HG02642 (cell line): ENCODE results near the gene TMEM164.

ENCODE experiments used
- ATAC-seq: cut with Tn5 transposase; IDR thresholded peaks from one replicate; pipeline ENCODE4 v1.9.1; 2021; ENCODE audit warnings: mild to moderate bottlenecking; ENCODE audit not compliant: unreplicated experiment, poor library complexity

The TMEM164 gene

DNA sequence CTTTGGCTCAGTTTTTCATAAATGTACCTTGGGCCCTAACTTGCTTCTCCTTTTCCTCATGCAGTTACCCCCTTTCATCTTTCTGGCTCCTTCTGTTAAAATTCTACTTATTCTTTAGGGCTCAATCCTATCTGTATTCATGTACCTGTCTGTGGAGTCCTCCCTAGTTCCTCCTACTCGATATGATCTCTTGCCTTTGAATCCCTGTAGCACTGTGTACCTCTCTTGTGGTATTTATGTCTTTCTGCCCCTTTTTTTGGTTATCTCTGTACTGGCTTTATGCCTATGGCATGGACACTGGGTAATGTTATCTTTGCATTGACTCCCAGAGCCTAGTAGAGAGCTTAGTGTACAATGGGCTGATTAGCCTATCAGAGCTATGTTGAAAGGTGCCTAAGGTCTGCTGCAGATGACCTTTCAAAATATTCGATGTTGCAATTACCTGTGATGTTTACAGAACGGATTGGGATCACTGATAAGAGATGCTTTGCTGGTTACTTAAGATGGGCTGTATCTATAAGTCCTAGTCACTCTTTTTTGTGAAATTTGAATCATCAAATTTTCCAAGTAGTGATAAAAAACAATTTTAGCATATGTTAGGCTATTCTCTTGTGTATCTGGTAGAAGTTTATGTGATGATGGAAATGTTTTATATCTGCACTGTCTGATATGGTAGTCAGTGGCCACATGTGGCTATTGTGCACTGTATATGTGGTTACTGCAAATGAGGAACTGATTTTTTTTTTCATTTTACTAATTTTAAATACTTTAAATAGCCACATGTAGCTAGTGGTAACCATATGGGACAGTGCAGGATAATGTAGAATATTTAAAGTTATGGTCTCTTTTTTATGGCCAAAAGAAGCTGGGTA, 33.5 kb downstream of the TMEM164 start:
- no peak for ATAC-seq

DNA sequence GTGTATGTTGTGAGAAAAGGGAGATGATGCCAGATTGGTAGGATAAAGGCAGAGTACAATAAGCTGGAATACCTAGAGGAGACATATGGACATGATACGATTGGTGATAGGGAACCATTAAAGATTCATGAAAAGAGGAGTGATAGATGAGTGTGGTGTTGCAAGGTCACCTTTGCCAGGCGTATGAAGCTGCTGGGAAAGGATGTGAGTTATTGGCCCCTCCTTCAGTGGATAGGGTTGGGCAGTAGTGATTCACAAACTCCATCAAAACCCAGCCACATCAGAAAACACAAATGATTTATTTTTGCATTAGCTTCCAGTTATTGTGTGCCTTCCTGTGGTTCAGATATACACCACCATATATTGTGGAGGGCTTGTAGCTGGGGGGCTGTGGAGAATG, 34.3 kb downstream of the TMEM164 start:
- ATAC-seq, result no peak

DNA sequence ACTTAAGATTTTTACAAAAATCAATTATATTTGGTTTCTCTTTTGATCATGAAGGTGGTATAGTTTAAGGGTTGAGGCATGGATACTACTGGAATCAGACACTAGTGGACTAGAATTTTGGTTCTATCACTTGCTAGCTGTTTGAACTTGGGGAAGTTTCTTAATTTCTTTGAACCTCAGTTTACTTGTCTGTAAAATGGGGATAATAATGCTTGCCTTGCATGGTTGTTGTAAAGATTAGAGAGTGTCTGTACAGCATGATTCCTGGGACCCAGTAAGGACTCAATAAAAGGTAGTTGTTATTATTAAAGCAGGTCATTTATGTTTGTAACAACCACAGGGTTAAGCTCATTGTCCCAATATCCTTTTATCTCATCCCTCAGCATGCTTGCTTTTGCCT, 36.0 kb downstream of the TMEM164 start:
- ATAC-seq, result no peak

DNA sequence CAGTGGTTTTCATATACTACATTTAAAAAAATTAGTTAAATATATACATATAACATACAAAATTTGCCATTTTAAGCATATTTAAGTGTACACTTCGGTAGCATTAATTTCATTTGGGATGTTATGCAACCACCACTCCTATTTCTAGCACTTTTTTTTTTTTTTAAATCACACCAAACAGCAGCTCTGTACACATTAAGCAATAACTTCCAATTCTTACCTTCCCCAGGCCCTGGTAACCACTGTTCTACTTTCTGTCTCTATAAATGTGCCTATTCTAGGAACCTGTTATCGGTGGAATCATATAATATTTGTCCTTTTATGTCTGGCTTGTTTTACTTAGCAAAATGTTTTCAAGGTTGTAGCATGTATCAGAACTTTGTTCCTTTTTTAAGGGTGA, 39.1 kb downstream of the TMEM164 start:
- ATAC-seq, result no peak

DNA sequence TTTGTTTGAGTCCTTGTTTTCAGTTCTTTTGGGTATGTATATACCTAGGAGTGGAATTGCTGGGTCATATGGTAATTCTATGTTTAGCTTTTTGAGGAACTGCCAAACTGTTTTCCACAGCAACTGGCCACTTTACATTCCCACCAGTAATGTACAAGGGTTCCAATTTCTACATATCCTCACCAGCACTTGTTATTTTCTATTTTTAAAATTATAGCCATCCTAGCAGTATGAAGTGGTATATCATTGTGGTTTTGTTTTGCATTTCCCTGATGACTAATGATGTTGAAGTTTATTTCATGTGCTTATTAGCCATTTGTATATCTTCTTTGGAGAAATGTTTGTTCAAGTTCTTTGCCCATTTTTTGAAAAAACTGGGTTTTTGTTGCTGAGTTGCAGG, 39.6 kb downstream of the TMEM164 start:
- ATAC-seq, result no peak

DNA sequence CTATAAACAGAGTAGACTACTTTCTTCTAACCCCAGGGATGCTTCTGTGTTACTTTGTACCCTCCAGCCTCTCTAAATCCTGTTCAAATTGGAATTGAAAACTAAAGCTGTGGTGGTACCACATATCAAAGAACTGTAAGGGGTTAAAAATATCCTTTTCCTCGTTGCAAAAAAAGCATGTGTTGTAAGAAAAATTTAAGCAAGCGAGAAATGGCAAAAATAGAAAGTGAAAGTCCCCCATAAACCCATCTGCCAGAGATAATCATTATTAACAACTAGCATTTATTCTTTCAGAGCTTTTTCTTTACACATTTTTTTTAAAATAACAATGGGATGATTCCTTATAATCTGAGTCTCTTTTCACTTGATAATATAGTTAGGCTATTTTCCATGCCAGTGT, 40.6 kb downstream of the TMEM164 start:
- no peak for ATAC-seq

DNA sequence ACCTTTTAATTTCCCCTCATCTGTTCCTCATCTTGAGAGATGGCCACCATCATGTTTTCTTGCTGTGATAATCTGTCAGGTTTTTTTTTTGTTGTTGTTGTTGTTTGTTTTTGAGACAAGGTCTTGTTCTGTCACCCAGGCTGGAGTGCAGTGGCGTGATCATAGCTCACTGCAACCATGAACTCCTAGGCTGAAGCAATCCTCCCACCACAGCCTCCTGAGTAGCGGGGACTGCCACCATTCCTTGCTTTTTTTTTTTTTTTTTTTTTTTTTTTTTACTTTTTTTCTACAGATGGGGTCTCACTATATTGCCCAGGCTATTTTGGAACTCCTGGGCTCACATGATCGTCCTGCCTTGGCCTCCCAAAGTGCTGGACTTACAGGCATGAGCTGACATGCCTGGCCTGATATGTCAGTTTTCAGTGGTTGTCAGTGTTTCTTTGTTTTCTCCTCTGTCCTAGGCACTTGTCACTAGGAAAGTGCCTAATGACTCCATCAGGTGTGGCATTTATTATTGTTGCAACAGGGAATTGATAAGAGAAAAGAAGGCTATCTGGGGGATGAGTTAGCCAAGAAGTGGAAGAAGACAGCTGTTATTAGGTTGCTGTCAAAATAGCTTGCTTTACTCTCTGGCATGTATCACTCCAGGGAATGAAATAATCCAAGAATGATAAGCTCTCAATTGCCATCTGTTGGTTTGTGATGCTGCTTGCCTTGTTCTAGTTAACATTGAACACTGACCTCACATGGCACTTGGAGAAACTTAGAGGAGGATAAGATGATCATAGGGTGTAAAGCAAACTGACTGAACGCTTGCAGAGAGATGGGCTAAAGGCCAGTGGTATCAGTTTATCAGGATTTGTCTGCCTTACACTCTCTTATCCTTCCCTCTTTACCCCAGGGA, 41.7 kb downstream of the TMEM164 start:
- no peak for ATAC-seq

DNA sequence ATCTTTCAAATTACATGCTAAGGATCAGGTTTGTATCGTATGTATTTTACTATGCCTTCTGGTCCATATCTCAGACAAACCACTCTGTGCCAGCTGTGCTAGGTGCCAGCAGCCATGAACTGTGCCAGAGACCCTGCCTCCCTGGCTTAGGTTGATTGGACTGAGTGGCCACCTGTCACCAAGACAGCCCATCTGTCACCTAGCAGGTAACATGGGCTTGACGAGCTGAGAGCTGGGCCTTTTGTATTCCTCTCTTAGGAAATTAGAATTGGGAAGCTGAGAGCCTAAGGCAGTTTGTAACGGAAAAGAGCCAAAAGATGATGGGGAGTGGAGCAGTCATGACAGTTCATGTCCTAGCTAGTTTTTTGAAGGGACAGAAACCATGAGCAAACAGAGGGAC, 42.5 kb downstream of the TMEM164 start:
- no peak for ATAC-seq

DNA sequence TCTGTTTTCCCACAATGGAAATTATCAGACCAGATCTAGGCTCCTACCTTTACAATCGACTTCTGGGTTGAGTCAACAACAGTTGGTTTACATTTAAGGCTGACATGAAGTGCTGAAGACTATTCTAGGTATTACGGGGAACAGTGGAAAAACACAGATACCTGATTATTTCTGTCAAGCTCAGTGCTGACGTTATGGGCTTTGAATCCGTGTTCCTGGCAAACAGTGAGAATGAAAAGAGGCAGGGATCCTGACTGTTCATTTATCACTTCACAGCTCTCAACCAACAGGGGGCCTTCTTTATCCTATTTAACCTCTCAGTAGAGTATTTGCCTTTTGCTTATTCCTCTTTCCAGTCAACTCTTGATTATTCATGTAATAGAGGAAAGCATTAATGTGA, 43.1 kb downstream of the TMEM164 start:
- ATAC-seq, result no peak

DNA sequence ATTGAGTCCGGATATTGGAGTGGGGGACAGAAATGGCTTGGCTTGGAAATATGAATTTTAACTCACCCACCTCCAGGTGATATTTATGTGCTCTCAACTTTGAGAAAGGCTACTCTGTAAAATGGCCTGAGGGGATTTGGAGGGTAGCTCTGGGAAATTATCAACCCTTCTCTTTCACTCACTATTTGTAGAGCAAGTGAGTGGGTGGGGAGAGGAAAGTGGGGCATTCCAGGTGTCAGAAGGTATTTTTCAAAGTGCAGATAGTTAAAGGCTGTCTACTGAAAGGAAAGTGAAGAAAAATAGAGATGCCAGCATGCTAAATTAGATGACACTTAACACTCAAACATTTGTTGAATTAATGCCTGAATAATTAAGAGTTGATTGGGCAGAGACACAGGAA, 44.1 kb downstream of the TMEM164 start:
- no peak for ATAC-seq

DNA sequence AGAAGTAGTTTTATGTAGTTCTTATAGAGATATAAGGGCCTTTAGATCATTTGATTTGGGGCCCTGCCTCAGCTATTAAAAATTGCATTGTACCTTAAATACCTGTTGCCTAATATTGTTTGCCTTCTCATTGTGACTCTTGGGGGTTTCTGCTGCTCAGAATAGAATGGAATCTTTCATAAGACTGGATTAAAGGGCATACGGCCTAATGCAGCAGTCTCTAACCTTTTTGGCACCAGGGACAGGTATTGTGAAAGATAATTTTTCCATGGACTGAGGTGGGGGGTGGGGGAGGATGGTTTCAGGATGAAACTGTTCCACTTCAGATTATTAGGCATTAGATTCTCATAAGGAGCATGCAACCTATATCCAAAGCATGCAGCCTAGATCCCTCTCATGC, 46.2 kb downstream of the TMEM164 start:
- ATAC-seq, result no peak

DNA sequence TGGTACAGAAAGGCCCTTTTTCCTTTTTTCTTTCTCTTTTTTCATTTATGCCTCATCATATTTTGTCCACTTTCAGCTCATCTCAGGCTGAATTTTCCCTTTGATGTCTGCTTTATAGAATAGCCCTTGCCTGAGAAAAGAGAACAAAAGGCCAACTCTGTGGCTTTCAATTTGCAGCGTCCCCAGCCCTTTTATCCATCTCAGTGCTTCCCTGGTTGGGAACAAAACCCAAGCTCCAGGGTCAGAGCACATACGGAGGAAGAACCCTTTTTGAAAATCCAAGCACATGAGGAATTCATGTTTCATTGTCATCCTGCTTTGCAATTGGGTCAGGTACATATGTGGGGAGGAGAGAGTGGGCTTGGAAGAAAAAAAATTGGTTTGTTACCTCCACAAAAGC, 47.5 kb downstream of the TMEM164 start:
- ATAC-seq, result no peak

DNA sequence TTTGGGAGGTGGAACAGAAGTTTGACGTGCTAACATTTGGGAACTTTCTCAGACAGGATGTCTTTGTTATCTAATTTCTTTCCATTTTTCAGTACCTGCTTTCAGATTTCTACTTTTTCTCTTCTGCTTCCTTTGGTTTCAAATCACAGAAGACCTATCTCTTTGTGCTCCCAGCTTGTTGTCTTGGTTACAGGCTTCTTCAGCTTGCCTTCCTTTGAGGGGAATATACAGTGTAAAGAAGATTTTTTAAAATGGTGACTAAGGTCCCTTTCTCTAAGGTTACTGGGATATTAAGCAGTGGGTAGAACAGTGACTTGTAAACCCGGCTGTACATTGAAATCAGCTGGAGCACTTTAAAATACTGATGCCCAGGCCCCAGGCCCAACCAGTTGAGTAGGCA, 48.0 kb downstream of the TMEM164 start:
- ATAC-seq, result no peak

DNA sequence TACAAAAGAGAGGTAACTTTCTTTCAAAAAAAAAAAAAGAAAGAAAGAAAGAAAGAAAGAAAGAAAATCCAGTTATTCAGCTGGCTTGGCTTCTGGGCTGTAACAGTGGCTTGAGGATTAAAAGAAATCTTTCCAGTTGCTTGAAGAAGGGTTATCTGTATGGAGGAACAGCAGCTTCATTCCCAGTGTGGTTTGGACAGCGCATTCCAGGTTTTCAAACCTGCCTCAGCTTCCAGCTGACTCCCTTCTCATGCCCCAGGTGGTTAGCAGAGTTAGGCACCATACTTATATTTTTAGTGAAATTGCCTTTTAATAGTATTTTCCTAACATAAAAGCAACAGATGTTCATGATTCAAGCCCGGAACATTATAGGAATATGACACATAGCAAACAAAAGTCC, 48.6 kb downstream of the TMEM164 start:
- ATAC-seq, result no peak

DNA sequence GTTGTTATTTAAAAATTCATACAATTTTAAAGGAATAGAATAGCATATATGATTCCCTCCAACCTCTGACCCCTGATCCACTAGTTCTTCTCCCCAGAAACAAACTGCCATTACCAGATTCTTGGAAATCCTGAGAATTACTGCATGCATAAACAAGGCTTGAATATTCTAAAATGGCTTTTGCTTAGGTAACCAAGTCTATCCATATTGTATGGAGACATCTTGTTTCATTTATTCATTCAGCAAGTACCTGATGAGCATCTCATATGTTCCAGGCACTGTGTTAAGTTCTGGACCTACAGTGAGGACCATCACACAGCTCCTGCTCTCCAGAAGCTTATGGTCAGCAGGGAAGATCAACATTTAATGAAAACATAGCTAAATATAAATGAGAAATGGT, 49.4 kb downstream of the TMEM164 start:
- ATAC-seq, result no peak

DNA sequence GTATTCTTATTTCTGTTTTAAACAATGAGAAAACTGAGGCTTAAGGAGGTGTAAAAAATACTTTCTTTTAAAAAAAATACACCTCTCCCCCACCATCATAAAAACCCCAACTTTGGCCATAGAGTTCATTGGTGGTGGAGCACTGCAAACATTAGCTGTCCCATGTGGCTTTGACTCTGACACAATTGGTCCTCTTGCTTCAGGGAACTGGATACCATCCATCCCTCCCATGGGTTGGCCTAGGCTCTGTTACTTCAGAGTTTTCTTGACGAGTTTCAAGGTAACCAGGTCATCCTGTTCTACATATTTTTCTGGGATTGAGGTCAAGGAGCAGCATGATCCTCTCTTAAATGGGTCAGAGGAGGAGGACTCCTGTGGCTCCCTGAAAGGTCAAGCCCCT, 50.5 kb downstream of the TMEM164 start:
- ATAC-seq, result no peak

DNA sequence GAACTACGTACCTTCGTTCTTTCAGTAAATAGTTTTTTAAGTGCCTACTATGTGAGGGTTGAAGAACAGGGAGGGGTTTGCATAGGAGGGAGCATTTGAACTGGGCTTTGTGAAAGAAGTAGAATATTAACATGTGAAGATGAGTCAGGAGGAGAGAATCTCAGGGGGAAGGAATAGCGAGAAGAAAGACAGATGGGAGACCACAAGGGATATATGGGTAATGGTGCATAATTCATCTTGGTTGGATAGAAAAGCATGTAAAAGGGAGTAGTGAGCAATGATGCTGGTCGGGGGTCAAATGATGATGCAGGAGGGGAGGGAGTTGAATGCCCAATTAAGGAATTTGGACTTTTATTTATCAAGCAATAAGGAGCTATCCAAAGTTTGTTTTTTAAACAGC, 52.7 kb downstream of the TMEM164 start:
- ATAC-seq, result no peak

DNA sequence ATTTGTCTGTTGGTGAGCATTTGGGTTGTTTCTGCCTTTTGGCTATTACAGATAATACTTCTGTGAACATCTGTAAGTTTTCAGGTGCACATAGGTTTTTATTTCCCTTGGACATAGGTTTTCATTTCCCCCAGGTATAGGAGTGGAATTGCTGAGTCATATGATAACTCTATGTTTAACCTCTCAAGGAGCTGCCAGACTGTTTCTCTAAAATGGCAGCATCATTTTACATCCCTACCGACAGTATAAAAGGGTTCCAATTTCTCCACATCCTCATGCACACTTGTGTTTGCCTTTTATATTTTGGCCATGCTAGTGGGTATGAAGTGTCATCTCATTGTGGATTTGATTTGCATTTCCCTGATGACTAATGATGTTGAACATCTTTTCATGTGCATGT, 53.5 kb downstream of the TMEM164 start:
- ATAC-seq, result no peak

DNA sequence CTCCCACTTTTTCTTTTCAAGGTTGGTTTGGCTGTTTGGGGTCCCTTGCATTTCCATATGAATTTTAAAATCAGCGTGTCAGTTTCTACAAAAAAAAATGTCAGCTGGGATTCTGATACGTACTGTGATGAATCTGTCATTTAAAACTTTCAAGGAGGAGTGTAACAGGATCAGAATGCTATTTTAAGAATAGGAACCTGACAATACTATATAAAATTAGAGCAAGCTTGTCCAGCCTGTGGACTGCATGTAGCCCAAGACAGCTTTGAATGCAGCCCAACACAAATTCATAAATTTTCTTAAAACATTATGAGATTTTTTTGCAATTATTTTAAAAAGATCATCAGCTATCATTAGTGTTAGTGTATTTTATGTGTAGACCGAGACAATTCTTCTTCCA, 56.5 kb downstream of the TMEM164 start:
- ATAC-seq, result no peak

DNA sequence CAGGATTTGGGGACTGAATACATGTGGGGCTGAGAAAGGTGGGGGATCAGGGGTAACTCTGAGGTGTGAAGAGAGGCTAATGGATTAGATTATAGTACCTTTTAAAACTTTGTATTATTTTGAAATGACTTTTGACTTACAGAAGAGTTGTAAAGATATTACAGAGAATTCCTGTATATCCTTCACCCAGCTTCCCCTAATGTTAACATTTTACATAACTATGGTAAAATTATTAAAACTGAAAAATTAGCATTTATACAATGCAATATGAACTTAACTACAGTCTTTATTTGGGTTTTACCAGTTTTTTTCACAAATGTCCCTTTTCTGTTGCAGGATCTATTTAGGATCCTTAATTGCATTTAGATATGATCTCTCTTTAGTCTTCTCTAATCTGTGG, 57.4 kb downstream of the TMEM164 start:
- ATAC-seq, result no peak

DNA sequence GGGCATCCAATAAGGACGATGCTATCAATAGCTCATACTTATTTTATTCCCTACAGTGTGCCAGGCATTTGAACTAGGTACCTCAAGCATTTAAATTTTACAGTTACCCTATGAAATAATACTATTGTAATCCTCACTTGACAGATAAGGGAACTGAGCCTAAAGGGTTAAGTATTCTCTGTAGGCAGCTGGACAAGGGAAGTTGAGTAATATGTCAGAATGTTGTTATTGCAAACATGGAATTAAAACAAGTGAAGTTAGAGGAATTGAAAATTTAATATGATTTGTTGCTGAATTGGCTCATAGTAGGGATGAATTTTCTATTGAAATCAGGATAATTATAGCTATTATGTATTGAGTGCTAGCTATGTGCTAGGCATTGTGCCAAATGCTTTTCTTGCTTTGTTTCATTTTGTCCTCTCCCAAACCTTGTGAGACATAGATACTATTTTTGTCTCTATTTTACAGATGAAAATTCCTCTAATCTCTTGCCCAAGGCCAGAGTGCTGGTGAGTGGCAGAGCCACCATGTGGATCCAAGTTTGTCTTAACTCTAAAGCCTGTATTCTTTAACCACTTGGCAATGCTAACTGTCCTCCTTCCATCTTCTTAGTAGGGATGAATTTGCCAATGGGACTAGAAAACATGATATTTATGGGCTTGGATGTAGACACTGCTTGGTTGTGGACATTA, 58.1 kb downstream of the TMEM164 start:
- no peak for ATAC-seq
